ENCODE results near the gene KANSL1.

DNA sequence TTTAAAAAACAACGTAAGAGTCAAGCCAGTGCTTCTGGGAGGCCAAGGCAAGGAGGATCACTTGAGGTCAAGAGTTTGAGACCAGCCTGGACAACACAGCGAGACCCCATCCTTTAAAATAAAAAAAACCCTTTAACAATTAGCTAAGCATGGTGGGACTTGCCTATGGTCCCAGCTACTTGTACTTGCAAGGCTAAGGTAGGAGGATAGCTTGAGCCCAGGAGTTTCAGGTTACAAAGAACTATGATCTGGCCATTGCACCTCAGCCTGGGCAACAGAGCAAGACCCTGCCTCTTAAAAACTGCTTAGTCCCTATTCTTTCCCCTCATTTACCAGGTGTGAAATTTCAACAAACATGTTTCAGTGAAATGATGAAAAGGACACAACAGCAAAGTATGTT lies 104.6 kb downstream of the KANSL1 start:
- TF ChIP-seq, protein P1, sequence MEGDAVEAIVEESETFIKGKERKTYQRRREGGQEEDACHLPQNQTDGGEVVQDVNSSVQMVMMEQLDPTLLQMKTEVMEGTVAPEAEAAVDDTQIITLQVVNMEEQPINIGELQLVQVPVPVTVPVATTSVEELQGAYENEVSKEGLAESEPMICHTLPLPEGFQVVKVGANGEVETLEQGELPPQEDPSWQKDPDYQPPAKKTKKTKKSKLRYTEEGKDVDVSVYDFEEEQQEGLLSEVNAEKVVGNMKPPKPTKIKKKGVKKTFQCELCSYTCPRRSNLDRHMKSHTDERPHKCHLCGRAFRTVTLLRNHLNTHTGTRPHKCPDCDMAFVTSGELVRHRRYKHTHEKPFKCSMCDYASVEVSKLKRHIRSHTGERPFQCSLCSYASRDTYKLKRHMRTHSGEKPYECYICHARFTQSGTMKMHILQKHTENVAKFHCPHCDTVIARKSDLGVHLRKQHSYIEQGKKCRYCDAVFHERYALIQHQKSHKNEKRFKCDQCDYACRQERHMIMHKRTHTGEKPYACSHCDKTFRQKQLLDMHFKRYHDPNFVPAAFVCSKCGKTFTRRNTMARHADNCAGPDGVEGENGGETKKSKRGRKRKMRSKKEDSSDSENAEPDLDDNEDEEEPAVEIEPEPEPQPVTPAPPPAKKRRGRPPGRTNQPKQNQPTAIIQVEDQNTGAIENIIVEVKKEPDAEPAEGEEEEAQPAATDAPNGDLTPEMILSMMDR (IDR thresholded peaks at IDR 0.05): no peak
- no peak for TF ChIP-seq EZH2 (IDR thresholded peaks at IDR 0.05; ENCODE audit: borderline replicate concordance, insufficient read depth, low read depth, low read length, poor library complexity, severe bottlenecking)
